GM19452 (cell line): ENCODE results near the gene CPN2.

ENCODE experiments used
- ATAC-seq: cut with Tn5 transposase; IDR thresholded peaks from one replicate; pipeline ENCODE4 v1.9.1; 2021; ENCODE audit not compliant: unreplicated experiment

CPN2 gene

DNA sequence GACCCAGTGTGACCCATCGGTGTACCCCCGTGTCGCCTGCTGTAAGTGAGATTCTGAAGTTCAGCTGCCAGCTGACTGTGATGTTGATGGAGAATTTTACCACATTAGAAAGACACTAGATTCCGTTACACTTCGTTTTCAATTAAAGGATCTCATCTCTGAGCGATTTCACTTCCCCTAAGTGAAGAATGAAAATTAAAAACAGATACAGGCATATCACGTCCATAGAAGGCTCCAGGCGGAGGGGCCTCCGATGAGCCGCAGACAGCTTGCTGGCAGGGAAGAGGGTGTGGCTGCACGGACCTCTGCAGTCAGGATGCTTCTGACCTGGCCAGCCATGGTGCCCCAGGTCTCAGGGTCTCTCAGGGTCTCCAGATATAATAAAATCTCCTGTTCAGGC is 6.6 kb upstream of the CPN2 start:
- no peak for ATAC-seq

DNA sequence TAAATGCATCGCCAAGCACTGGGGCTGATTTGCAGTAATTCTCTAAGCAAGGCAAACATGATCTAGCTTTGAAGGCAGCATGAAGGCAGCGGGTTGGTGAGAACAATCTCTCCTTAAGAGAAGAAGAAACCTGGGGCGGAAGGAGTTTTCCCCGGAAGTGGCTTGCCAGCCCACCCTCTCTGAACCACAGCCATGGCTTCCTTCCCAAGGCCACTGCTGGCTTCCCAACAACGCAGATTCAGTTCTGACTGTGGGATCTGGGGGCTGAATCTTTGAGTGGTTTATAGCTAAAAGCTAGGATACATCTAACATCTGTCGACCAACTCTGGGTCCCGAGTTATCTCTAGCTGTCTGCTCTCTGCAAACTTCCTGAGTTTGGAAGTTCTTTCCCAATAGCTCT is 4.3 kb upstream of the CPN2 start:
- no peak for ATAC-seq

DNA sequence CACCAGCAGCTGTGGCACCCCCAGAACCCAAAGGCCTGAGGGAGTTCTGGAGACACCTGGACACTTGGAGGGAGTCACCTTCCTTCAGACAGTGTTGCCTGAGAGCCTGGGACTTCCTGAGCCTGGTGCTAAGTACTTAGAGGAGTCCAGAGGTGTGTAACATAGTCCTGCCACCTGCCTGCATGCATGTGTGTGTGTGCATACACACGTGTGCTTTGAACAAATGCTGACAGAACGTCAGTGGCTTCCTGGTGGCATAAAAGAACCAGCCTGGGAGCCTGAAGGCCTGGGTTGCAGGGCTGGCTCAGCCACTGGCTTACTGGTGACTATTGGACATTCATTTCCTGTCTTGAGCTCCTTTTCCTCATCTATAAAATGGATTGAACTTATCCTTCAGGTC is 3.2 kb upstream of the CPN2 start:
- no peak for ATAC-seq

DNA sequence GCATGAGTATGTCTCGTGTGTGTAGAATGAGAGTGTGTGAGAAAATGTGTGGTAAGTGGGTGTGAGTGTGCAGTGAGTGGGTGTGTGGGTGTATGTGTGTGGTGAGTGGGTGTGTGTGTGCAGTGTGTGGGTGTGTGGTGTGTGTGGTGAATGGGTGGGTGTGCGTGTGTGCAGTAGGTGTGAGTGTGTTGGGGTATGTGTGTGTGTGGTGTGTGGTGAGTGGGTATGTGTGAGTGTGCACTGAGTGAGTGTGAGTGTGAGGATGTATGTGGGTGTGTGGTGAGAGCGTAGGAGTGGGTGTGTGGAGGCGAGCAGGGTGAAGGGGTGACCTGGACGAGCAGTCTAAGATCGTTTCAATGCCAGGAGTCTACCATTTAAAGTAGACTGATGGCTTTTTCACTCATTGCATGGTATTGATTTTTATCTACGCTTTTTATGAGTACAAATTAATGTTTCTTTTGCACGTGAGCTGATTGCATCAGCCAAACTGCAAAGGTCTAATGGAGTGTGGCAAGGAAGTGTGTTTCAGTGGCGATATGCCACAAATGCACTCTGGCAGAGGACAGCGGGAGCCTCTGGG is 1.6 kb upstream of the CPN2 start:
- ATAC-seq = no peak

DNA sequence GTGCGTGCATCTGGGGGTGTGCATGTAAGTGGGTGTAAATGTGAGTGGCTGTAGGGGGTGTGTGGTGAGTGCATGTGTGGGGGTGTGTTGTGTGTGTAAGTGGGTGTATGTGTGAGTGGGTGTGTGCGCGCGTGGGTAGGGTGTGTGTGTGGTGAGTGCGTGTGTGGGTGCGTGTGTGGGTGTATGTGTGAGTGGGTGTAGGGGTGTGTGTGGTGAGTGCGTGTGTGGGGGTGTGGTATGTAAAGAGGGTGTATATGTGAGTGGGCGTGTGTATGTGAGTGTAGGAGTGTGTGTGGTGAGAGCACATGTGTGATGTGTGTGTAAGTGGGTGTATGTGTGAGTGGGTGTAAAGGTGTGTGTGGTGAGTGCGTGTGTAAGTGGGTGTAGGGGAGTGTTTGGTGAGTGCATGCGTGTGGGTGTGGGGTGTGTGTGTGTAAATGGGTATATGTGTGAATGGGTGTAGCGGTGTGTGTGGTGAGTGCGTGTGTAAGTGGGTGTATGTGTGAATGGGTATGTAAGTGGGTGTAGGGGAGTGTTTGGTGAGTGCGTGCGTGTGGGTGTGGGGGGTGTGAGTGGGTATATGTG is 916 bp upstream of the CPN2 start:
- no peak for ATAC-seq

DNA sequence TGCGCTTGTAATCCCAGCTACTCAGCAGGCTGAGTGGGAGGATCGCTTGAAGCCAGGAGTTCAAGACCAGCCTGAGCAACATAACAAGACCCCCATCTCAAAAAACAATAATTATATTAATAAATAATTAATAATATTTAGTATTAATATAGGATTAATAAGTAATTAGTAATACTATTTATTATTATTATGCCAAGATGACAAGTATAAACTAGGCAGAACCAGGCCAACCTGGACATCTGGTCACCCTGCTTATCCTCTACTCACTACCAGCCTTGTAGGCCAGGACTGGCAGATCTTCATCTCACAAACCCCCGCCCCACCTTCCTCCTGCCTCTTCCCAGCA is 429 bp downstream of the CPN2 start:
- no peak for ATAC-seq

DNA sequence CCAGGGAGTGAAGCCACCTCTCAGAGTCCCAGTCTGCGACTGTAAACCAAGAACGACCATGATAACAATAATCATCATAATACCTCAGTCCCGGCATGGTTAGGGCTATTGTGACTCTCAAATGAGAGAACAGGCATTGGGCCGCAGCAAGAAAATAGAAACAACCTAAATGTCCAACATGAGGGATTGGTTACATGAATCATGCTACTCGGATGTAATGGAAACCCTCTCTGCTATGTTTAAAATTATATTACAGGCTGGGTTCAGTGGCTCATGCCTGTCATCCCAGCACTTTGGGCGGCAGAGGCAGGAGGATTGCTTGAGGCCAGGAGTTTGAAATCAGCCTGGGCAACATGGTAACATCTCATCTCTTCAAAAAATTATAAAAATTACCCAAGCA is 2.8 kb downstream of the CPN2 start:
- ATAC-seq = no peak

DNA sequence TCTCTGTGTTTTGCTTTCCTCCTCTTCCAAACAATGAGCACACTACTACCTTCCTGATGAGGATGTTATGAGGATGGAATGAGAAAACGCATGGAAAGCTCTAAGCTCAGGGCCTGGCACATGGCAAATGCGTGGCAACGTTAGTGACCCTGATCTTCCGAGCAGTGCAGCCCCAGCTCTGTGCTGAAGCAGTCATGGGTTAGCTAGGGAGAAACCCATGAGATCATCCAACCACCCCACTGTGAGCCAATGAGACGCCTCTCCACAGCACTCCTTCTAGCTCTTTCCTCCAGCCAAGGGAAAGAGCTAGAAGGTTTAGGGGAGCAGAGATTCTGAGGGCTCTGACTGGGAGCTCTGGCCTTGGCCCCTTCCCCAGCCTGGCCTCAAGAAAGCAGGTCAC is 4.5 kb downstream of the CPN2 start:
- no peak for ATAC-seq

DNA sequence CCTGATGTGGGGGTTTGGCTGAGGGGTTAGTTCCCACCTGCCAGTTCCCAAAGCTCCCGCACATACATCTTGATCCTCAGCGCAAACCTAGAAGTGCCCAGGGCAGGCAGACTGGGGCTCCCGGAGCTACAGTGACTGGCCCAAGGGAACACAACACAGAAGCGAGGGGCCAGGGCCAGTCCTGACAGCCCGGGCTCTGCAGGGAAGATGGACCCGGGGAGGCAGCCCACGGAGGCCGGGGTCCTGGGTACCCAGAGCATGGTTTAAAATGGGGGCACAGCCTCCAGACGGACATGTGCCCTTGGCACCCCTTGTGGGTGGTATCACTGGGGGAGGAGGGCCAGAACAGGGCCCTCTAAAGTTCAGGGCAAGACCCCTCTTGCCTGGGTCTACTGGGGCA is 5.1 kb downstream of the CPN2 start:
- no peak for ATAC-seq

DNA sequence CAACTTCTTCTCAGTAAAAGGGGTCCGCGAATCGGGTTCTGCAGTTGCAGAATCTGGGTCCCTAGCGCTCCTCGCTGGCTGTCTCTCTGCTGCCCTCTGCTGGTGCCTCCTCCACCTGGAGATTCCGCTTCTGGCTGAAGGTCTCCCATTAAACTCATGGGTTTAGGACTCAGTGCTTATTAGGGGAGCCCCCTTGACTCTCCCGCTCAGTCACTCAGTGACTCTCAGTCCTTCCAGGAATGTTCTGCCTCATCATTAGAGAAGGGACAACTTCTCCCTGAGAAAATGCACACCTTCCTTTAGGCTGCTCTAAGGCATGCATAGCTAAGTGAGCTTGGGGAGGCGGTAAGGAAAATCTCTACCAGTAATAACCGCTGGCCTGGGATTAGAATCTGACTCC is 7.1 kb downstream of the CPN2 start:
- no peak for ATAC-seq

DNA sequence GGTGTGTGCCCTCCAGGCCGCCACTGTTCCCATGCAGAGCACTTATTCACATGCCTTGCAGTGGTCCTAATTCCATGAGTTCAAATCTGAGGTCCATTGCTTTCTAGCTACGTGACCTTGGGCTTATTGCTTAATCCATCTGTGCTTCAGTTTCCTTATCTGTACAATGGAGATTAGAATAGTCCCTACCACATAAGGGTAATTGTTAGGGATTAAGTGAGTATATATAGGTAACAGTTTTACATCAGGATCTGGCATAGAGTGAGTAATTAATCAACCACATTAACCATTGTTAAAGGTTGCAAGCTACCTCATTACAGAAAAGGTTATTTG is 7.6 kb downstream of the CPN2 start:
- ATAC-seq = no peak

DNA sequence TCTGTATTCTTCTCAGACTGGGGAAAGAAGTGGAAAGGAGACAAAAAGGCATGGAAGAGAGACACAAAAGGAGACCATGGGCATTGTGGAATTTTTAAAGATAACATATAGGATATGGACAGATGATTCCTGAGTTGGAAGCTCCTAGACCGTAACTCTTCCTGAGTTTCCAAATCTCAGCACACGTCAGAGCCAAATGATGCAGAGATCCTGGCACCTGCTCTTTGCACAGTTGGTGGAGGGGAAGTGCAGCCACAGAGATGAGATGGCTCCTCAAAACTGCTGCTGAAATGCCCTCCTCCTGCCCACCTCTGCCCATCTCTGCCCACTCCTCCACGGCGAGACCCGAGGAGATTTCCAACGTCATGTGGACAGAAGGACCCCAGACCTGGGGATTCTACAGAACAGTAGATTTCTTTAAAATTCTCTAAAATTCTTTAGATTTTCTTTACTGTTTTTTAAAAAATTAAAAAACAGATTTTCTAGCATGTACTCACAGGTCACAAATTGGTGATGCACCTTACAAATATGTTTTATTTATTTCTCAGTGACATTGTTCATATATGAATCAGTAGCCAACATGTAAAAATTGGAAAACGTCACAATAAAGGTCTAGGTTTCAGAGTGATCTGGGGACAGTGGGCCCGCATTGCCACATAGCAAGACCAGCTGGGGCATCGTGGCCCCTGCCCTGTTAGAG is 8.1 kb downstream of the CPN2 start:
- no peak for ATAC-seq

DNA sequence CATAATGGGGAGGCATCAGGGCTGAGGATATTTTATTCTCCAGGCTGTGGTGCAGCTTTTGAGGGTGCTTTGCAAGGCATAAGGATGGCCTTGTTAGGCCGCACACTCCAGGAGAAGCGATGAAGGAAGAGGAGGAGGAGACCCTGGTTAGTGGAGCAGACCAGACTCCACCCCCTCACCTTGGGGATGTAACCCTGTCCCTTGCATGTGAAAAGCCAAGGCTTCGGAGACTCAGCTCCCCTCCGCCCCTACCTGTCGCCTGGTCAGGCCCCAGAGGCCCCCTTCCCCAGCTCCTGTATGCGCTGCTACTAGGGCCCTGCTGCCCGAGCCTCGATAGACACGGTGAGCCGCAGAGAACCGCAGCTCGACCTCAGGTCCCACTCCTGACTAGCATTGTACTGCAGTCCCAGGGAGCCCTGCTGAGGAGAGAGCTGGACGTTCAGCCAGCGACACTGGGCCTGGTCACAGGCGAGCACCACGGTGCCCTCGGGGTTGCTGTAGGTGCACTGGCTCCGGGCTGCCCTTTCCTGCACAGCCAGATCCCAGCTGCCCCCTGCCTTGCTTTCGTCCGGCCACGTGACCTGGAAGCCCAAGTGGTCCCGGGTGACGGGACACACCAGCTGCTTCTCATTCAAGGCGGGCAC is 10.2 kb downstream of the CPN2 start:
- no peak for ATAC-seq

DNA sequence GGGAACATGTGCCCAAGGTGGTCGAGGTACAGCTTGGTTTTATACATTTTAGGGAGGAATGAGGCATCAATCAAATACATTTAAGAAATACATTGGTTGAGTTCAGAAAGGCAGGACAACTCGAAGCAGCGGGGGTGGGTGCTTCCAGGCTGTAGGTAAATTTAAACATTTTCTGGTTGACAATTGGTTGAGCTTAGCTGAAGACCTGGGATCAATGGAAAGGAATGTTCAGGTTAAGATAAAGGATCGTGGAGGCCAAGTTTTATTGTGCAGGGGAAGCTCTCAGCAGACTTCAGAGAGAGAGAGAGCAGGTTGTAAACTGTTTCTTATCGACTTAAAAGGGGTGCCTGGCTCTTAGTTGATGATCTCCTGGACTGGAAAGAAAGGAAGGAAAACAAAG is 11.3 kb downstream of the CPN2 start:
- ATAC-seq = no peak

DNA sequence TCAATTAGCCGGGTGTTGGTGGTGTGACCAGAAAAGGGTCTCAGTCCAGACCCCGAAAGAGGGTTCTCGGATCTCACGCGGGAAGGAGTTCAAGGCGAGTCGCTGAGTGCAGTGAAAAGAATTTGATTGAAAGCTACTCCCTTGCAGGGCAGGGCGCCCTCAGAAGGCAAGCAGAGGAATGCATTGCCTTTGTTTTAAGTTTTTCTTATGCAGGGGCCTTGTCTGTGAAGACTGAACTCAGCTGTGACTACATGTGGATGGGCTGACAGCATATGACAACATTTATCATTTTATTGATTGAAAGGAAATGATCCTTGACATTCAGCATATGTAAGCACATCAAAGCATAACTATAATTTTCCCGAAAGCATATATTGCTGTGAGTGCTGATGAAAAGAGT is 11.8 kb downstream of the CPN2 start:
- no peak for ATAC-seq

DNA sequence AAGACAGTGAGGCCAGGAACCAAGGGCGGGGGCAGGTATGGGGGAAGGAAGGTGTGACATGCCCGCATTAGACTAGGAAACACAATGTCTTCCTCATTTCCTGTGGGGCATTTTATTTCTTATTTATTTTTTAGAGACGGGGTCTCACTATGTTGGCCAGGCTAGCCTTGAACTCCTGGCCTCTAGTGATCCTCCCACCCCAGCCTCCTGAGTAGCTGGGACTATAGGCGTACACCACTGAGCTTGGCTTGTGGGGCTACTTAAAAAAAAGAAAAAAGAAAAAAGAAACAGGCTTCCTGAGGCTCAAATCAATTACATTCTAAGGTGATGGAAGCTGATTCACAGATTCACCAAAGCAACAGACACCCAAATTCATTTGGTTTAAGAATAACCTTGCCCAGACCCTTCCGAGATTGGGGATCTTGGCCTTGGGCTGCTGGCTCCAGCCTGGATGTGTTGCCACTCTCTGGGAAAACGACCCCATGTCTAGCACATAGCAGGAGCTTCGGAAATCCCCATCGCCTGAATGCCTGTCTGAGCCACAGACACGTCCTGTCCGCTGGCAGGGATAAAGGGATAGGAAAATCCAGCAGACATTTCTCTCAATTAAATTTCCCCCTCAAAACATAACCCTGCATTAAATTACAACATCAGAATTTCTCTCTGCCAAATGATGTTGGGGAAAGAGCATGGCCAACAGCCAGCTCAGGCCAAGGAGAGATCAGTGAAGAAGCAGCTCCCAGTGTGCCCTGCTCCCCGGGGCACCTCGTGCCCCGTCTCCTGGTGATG is 13.0 kb downstream of the CPN2 start:
- no peak for ATAC-seq

DNA sequence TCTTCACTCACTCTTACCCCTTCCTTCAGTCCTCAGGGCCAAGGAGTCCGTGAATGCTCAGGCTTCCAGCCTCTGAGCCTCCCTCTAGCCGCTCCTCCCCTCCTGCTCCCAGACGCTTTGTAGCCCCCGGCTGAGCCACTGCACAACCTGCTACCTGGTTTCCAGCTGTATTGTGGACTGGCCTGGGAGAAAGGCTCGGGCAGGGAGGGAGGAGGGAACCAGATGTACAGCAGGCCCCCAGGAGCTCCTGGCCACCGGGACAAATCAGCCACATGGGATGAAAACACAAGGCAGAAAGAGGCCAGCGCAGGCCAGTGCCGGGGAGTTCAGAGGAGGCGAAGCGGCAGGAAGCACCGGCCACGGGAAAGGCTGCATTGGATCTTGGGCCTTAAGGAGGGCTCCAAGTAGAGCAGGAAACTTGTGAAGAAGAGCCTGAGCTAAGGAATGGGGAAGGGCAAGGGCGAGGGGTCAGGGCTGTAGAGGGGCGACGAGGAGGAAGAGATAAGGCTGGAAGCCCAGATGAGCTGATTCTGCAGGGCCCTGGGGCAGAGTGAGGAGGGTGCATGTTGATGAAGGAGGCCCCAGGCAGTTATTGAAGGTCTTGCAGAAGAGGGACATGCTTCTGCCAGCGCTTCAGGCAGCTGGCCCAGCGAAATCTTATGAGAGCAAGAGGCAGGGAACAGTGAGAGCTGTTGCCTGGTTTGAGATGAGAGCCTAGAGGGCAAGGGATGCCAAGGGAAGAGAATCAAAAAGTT is 14.3 kb downstream of the CPN2 start:
- ATAC-seq = no peak

DNA sequence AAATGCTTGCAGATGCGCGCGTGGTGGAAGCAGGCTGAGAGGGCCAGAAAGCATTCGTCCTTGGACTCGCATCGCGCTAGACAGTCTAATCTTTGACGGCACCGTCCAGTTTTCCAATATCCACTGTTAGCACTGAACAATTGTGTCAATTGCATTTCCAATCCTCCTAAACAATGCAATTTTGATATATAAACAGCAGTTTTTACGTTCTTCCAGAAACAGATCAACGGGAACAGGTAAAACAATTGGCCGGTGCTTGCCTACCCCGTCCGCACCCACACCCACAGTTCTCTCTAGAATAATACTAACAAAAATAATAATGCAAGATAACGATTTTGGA is 17.2 kb downstream of the CPN2 start:
- ATAC-seq = no peak

DNA sequence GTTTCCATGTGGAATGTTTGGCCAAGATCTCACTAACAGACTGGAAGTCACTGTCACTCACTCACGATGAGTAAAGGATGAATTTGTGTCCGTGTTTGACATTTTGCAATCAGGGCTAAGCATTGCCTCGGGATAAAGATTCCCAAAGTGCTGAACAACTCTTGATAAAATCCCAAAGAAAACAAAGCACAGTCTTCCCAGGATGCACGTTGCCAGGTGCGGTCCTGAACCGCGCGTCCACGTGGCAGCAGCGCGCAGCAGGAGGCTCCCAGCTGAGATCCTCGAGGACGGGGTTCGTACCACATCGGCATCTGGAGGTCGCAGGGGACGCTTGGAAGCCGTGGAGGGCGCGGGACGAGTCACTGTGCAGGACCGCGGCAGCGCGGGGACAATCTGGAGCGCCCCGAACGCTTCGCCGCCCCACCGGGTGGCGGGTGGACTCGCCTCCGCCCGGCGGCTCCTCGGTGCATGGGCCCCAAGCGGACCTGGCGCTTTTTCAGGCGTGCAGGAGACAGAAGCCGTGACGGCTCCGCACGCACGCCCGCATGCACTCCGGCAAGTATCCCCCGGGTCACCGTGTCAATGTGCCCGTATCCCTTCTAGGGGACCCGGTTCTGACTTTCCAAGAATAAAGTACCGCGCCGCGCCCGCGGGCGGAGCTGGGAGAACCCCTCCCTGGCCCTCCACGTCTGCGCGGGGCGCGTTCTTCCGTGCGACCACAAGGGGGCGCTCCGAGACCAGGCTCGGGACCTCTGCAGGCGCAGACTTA is 17.7 kb downstream of the CPN2 start:
- ATAC-seq = peak; percentile 93

DNA sequence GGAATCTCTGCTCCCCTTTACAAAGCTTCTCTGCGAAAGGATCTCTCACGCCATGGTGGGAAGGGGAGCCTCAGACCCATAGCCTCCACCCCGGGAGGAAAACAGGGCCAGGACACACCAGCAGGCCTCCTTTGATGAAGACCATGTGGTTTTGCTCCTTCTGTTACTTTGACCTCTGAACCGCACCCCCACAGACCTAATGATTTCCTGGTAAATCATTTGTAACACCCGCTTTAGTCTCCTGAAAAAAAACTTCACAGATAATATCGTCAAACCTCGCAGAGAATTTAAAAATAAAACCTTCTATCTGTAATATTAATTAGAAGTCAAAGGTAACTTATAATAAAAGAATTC is 18.3 kb downstream of the CPN2 start:
- no peak for ATAC-seq

DNA sequence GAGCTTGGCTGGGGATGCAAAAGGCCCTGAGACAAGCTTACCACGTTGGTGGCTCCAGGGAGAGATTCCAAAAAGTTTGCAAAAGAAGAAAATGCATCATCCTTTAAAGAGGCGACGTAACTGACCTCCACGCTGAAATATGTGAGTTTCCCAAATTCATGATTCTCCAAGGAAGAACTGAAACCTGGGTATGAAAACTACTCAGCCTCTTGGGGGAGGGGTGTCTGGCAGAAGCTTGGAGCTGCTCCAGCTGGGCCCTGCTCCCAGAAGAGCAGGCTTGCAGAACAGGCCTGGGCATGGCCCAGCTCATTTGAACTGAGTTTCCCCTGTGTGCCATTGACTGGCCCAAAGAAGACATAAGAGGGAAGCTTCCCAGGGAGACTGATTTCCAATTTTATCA is 20.5 kb downstream of the CPN2 start:
- no peak for ATAC-seq
